SJSA1 (cell line): ENCODE measurements around the gene ZCCHC17. TPM values are rescaled to one million over a fixed set of nuclear protein-coding genes. Genes with fewer than 3 reads are reported as not detected.
"Not testable (repeated sequence)": the region's sequence is repeated elsewhere in the genome, so short reads cannot be mapped to it uniquely, and the experiment has no call there.

Source experiments
- DNase-seq, 2 experiments: peaks; one replicate each; pipeline ENCODE4 v3.0.0-alpha.2; 2015 to 2020; ENCODE audit warnings: low spot score in 2 of 2, low read depth in 1 of 2
- H3K27ac ChIP-seq: fragments of 250-450 bp; sonication (Bioruptor Pico); 2 replicates; pipeline ENCODE4 v1.5.1; 2020; ENCODE audit warnings: mild to moderate bottlenecking, moderate library complexity
- H3K27me3 ChIP-seq: fragments of 250-450 bp; sonication (Bioruptor Pico); replicated peaks from 2 replicates; pipeline ENCODE4 v1.5.1; 2020; ENCODE audit warnings: mild to moderate bottlenecking, moderate library complexity
- H3K36me3 ChIP-seq: fragments of 250-450 bp; sonication (Bioruptor Pico); 2 replicates; pipeline ENCODE4 v1.5.1; 2020; ENCODE audit warnings: mild to moderate bottlenecking
- H3K4me1 ChIP-seq: fragments of 250-450 bp; sonication (Bioruptor Pico); replicated peaks from 2 replicates; pipeline ENCODE4 v1.6.1; 2021; ENCODE audit warnings: mild to moderate bottlenecking
- H3K4me3 ChIP-seq: fragments of 250-450 bp; sonication (Bioruptor Pico); 2 replicates; pipeline ENCODE4 v1.5.1; 2020; ENCODE audit warnings: mild to moderate bottlenecking
- H3K9me3 ChIP-seq: fragments of 250-450 bp; sonication (Bioruptor Pico); replicated peaks from 2 replicates; pipeline ENCODE4 v1.5.1; 2020; ENCODE audit warnings: mild to moderate bottlenecking
- total RNA-seq: library from RNA; depleted of rRNA; stranded (reverse); fragments of >200 nt; shearing (Covaris generic); gene quantifications from 2 replicates; pipeline ENCODE4 v1.2.3, GENCODE V29; 2014

Gene ZCCHC17
- total RNA-seq, 1 experiment from 2014 or later: 50.2 TPM

- H3K27me3 ChIP-seq, H3K9me3 ChIP-seq, H3K4me1 ChIP-seq, DNase-seq, H3K4me3 ChIP-seq, H3K27ac ChIP-seq: not testable (repeated sequence)
- peaks cover 97% of the 10 kb centered on the region for H3K36me3 ChIP-seq
These were observed 9.0 kb upstream of the ZCCHC17 start for GRCh38 chr1:31287791-31288190.

DNA sequence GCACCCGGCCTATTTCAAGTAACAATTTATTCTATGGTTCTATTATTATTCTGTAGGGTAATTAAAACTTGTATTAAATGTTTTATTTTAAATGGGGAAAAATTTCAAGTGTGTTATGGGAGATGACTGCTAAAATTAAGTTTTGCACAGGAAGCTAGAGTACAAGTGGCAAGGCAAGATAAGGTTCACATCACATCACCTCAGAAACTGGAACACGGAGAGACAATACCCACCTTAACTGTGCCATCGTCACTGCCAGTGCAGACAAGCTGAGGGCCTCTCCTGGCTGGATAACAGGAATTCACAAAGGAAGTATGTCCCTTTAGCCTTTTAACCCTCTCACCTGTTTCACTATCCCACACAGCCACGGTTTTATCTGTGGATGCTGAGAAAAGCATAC, 7.8 kb upstream of the ZCCHC17 start:
- Histone ChIP-seq H3K27ac (no peak overlapping the region), H3K9me3 (no peaks in the 10 kb centered on the region), H3K4me3 (no peak overlapping the region), H3K36me3 (peaks cover 96% of the 10 kb centered on the region), H3K27me3 (no peaks in the 10 kb centered on the region), H3K4me1 (no peaks in the 10 kb centered on the region)
- DNase-seq: no peak

GRCh38 chr1:31295874-31296485, 852 bp upstream of the ZCCHC17 start:
- no peak for DNase-seq

DNA sequence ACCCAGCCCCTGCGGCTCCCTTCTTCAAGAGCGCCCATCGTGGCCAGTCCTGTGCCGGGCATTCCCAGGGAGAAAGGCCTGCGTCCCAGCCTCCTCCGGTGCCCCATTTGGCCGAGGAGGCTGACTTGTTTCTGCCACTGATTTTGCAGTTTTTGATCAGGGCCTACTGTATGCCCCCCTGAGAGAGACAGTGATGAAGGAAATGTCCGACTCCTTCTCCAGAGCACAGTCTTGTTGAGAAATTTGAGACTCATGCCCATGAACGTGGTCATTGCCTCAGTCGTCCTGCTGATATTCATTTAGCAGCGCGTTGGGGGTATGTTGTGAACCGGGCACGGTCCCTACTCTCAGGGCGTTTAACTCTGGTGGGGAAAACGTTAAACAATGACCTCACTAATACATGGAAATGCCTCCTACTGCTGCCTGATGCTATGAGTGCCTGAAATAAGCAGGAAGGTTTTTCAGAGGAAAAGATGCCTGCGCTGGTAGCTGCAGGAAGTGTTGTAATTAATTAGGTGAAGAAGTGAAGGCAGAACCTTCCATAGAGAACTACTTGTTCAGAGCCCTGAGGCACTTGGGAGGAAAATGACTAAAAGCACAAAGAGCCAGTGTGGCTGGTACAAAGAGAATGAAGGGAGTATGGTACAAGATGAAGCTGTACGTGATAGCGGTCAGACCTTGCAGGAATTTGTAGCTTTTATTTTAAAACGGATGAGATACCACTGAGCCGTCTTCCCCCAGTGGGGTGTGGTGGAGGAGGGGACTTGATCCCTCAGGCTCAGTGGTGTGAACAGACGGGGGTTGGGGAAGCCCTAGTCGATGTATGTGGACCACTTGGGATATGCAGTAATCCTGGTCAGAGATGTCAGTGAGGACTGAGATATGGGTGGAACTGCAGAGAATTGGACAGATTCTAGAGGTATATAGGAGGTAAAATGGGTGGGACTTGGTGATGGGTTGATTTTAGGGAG, 730 bp downstream of the ZCCHC17 start:
- H3K4me1 ChIP-seq: peaks cover 20% of the 10 kb centered on the region
- DNase-seq: no peak
- H3K36me3 ChIP-seq: peaks cover 38% of the 10 kb centered on the region
- H3K9me3 ChIP-seq: no peaks in the 10 kb centered on the region
- H3K4me3 ChIP-seq: peak overlapping the region; percentile 73
- H3K27me3 ChIP-seq: no peaks in the 10 kb centered on the region
- peak overlapping the region; percentile 51 for H3K27ac ChIP-seq

More at GRCh38 chr1:31295874-31296485, 852 bp upstream of the ZCCHC17 start:
- peaks cover 20% of the 10 kb centered on the region for H3K4me1 ChIP-seq
- peak overlapping the region; percentile 73 for H3K4me3 ChIP-seq
- peak overlapping the region; percentile 75 for H3K27ac ChIP-seq
- H3K27me3 ChIP-seq: no peaks in the 10 kb centered on the region
- H3K36me3 ChIP-seq: peaks cover 50% of the 10 kb centered on the region
- no peaks in the 10 kb centered on the region for H3K9me3 ChIP-seq

DNA sequence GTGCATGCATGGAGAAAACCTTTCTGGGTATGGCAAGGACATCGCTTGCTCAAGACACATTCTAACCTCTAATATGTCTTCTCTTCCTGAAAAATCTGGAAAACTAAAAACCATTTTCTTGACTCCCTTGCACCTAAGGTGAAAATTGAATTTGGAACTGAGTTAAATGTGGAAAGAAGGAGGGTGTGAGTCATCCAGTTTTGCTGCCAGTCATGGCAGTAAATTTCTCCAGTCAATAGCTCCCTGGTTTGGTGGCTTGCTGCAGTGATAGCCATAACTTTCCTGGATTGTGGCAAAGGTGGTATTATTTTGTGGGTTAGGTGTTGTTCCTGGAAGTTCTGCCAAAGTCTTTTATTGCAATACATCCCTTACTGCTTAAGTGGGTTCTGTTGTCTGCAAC, 2.5 kb downstream of the ZCCHC17 start:
- no peak for DNase-seq
- Histone ChIP-seq H3K27me3 (no peaks in the 10 kb centered on the region), H3K9me3 (no peaks in the 10 kb centered on the region), H3K36me3 (peaks cover 21% of the 10 kb centered on the region), H3K4me3 (no peak overlapping the region), H3K27ac (no peak overlapping the region), H3K4me1 (peaks cover 20% of the 10 kb centered on the region)

GRCh38 chr1:31300193-31300592, 3.4 kb downstream of the ZCCHC17 start:
- no peak overlapping the region for H3K27ac ChIP-seq
- peaks cover 12% of the 10 kb centered on the region for H3K36me3 ChIP-seq
- peaks cover 20% of the 10 kb centered on the region for H3K4me1 ChIP-seq
- DNase-seq: no peak
- no peaks in the 10 kb centered on the region for H3K27me3 ChIP-seq
- H3K4me3 ChIP-seq: no peak overlapping the region
- H3K9me3 ChIP-seq: no peaks in the 10 kb centered on the region

DNA sequence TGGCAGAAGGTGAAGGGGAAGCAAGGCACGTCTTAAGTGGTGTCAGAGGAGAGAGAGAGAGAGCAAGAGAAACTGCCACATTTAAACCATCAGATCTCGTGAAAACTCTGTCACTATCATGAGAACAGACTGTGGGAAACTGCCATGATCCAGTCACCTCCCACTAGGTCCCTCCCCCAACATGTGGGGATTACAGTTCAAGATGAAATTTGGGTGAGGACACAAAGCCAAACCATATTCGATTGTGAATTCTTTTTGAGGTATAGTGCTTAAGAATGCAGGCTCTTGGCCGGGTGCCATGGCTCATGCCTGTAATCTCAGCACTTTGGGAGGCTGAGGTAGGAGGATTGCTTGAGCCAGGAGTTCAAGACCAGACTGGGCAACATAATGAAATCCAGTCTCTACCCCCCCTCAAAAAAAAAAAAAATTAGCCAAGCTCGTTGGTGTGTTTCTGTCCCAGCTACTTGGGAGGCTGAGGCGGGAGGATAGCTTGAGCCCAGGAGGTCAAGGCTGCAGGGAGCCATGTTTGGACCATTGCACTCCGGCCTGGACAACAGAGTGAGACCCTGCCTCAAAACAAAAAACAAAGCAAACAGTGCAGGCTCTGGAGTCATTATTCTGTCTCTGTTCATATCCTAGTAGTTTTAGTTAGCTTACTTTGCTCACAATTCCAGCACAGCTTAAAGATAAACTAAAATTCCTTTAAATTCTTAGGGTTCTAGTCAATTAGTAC, 6.0 kb downstream of the ZCCHC17 start:
- Histone ChIP-seq H3K4me1 (peaks cover 20% of the 10 kb centered on the region), H3K9me3 (no peaks in the 10 kb centered on the region), H3K36me3 (peaks cover 6% of the 10 kb centered on the region), H3K27me3 (no peaks in the 10 kb centered on the region), H3K4me3 (no peak overlapping the region), H3K27ac (peak overlapping the region; percentile 35; the same call in 1 of the 2 replicates)
- DNase-seq: peak in 1 of 2 experiments; percentile 47

- DNase-seq: peak; percentile 67 to 74
- H3K36me3 ChIP-seq: peaks cover 23% of the 10 kb centered on the region
- H3K4me1 ChIP-seq: peaks cover 10% of the 10 kb centered on the region
- H3K9me3 ChIP-seq: no peaks in the 10 kb centered on the region
- H3K27me3 ChIP-seq: no peaks in the 10 kb centered on the region
- no peak overlapping the region for H3K4me3 ChIP-seq
- H3K27ac ChIP-seq: peak overlapping the region; percentile 53
These were observed 9.4 kb downstream of the ZCCHC17 start for GRCh38 chr1:31306278-31306677.

DNA sequence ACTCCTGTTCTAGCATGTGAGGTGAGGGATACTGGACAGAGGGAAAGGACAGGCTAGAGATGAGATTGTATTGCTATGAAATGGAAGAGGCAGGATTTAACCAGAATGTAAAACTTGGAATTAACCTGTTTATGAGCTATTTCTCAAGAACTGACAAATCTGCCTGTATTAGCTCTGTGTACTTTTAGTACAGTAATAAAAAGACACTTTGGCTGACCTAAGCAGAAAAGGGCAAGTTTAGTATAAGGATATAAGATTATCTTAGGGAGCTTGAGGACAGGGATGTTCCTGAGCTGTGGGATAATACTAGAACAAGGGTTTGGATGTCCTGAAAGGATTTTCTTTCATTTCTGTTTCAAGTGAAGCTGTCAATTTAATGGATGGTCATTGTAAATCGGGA, 11.2 kb downstream of the ZCCHC17 start:
- no peak overlapping the region for H3K4me3 ChIP-seq
- H3K9me3 ChIP-seq: no peaks in the 10 kb centered on the region
- H3K27me3 ChIP-seq: no peaks in the 10 kb centered on the region
- DNase-seq: no peak
- H3K27ac ChIP-seq: no peak overlapping the region
- H3K4me1 ChIP-seq: peaks cover 10% of the 10 kb centered on the region
- H3K36me3 ChIP-seq: peaks cover 34% of the 10 kb centered on the region

- no peak overlapping the region for H3K27ac ChIP-seq
- DNase-seq: no peak
These were observed 13.4 kb downstream of the ZCCHC17 start for GRCh38 chr1:31310198-31310597.

GRCh38 chr1:31315902-31316301, 19.1 kb downstream of the ZCCHC17 start:
- Histone ChIP-seq H3K4me1 (no peaks in the 10 kb centered on the region), H3K9me3 (no peaks in the 10 kb centered on the region)

More at GRCh38 chr1:31310198-31310597, 13.4 kb downstream of the ZCCHC17 start:
- Histone ChIP-seq H3K27me3 (no peaks in the 10 kb centered on the region), H3K4me3 (no peak overlapping the region), H3K9me3 (no peaks in the 10 kb centered on the region), H3K36me3 (peaks cover 50% of the 10 kb centered on the region), H3K4me1 (peaks cover 10% of the 10 kb centered on the region)

DNA sequence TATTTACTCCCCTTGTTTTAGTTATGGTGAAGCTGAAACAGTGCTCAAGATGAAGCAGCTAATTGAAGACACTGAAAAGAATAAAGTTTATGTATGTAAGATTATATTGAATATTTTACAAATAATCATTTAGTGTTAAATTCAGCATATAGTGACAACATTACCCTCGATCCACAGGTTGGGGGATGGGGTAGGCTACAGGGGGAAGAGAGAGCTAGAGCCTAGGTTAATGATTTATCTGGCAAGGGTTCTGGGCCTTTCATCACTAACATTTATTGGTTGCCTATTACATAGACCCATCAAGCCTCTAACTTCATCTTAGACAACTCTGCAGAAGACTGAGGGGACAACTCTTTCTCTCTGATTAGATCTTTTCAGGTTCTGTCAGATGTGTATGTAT, 21.3 kb downstream of the ZCCHC17 start:
- DNase-seq: no peak
- Histone ChIP-seq H3K36me3 (peaks cover 72% of the 10 kb centered on the region), H3K4me3 (no peak overlapping the region), H3K27me3 (no peaks in the 10 kb centered on the region), H3K9me3 (no peaks in the 10 kb centered on the region), H3K4me1 (no peaks in the 10 kb centered on the region), H3K27ac (no peak overlapping the region)

More at GRCh38 chr1:31315902-31316301, 19.1 kb downstream of the ZCCHC17 start:
- DNase-seq: no peak
- Histone ChIP-seq H3K4me3 (no peak overlapping the region), H3K27ac (no peak overlapping the region), H3K36me3 (peaks cover 79% of the 10 kb centered on the region), H3K27me3 (no peaks in the 10 kb centered on the region)

GRCh38 chr1:31324093-31324492, 27.3 kb downstream of the ZCCHC17 start:
- Histone ChIP-seq H3K9me3 (no peaks in the 10 kb centered on the region), H3K27ac (no peak overlapping the region), H3K4me3 (no peak overlapping the region), H3K36me3 (peaks cover 38% of the 10 kb centered on the region; the same call in 1 of the 2 replicates), H3K27me3 (no peaks in the 10 kb centered on the region), H3K4me1 (no peaks in the 10 kb centered on the region)
- no peak for DNase-seq
